HEK293T (cell line): ENCODE measurements around the gene LILRA5.
"Not testable (repeated sequence)": the region's sequence is repeated elsewhere in the genome, so short reads cannot be mapped to it uniquely, and the experiment has no call there.

ENCODE experiments used
- ARNT ChIP-seq: fragments of 450-650 bp; IDR thresholded peaks from 2 replicates; pipeline ENCODE4 v1.6.1; 2017; ENCODE audit warnings: mild to moderate bottlenecking
- CTBP1 ChIP-seq: fragments of 450-650 bp; IDR thresholded peaks from 2 replicates; pipeline ENCODE4 v1.6.1; 2016; ENCODE audit warnings: borderline replicate concordance
- ELF4 ChIP-seq: fragments of 450-650 bp; IDR thresholded peaks from 2 replicates; pipeline ENCODE4 v1.6.1; 2017; ENCODE audit warnings: antibody characterized with exemption
- SP1 ChIP-seq: fragments of 450-650 bp; IDR thresholded peaks from 2 replicates; pipeline ENCODE4 v1.6.1; 2017
- TARDBP ChIP-seq: fragments of 450-650 bp; IDR thresholded peaks from 2 replicates; pipeline ENCODE4 v1.6.1; 2016
- ZNF384 ChIP-seq: fragments of 450-650 bp; IDR thresholded peaks from 2 replicates; pipeline ENCODE4 v1.6.1; 2016
- TF ChIP-seq, protein P1 (sequence below): fragments of 450-650 bp; IDR thresholded peaks from 2 replicates; pipeline ENCODE4 v1.6.1; 2016

GRCh38 chr19:54278056-54278455, 34.9 kb downstream of the LILRA5 start:
- not testable (repeated sequence) for TF ChIP-seq TARDBP, SP1, ZNF384, ELF4, ARNT, CTBP1
- TF ChIP-seq, protein P1, sequence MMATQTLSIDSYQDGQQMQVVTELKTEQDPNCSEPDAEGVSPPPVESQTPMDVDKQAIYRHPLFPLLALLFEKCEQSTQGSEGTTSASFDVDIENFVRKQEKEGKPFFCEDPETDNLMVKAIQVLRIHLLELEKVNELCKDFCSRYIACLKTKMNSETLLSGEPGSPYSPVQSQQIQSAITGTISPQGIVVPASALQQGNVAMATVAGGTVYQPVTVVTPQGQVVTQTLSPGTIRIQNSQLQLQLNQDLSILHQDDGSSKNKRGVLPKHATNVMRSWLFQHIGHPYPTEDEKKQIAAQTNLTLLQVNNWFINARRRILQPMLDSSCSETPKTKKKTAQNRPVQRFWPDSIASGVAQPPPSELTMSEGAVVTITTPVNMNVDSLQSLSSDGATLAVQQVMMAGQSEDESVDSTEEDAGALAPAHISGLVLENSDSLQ = not testable (repeated sequence)
